ENCODE data around the gene TTLL9. TPM values are rescaled to one million over a fixed set of nuclear protein-coding genes. Genes with fewer than 3 reads are reported as not detected.

Gene TTLL9
- total and polyA plus RNA-seq, 2 of the 13 experiments (the other 11 are each of a cell fraction or from before 2014, with no cell fraction given) = not detected

DNA sequence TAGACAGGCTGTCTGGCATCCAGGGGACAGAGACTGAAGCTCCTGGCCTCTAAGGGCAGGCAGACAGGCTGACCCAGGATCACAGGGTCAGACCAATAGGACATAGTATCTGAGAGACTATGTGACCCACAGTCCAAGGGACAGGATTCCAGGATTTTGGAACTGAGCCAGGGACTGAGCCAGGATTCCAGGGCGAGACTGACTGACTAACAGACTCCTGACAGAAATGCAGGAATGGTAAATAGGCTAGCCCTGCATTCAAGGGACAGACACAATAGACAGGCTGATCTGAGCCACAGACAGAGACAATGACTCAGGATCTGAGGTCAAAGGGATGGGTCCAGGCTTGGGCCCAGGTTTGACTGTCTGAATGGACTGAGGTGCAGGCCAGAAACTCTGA lies 117.3 kb downstream of the TTLL9 start (continued):
- TF ChIP-seq, protein P1, sequence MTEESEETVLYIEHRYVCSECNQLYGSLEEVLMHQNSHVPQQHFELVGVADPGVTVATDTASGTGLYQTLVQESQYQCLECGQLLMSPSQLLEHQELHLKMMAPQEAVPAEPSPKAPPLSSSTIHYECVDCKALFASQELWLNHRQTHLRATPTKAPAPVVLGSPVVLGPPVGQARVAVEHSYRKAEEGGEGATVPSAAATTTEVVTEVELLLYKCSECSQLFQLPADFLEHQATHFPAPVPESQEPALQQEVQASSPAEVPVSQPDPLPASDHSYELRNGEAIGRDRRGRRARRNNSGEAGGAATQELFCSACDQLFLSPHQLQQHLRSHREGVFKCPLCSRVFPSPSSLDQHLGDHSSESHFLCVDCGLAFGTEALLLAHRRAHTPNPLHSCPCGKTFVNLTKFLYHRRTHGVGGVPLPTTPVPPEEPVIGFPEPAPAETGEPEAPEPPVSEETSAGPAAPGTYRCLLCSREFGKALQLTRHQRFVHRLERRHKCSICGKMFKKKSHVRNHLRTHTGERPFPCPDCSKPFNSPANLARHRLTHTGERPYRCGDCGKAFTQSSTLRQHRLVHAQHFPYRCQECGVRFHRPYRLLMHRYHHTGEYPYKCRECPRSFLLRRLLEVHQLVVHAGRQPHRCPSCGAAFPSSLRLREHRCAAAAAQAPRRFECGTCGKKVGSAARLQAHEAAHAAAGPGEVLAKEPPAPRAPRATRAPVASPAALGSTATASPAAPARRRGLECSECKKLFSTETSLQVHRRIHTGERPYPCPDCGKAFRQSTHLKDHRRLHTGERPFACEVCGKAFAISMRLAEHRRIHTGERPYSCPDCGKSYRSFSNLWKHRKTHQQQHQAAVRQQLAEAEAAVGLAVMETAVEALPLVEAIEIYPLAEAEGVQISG (CRISPR knock-in tag; IDR thresholded peaks at IDR 0.05) = no peak
- TF ChIP-seq ZMAT3 (CRISPR knock-in tag; conservative IDR thresholded peaks at IDR 0.05) (no peak), JUNB (CRISPR knock-in tag; IDR thresholded peaks at IDR 0.05; ENCODE audit: borderline replicate concordance) (no peak), ISX (CRISPR knock-in tag; conservative IDR thresholded peaks at IDR 0.05) (no peak), BCL6 (CRISPR knock-in tag; IDR thresholded peaks at IDR 0.05) (0 out of 2 replicates have a peak, but pooled peaks have one; percentile 26), THYN1 (CRISPR knock-in tag; IDR thresholded peaks at IDR 0.05; ENCODE audit: borderline replicate concordance, low read depth) (no peak), ZSCAN20 (CRISPR knock-in tag; IDR thresholded peaks at IDR 0.05; ENCODE audit: borderline replicate concordance) (no peak), SOX13 (IDR thresholded peaks at IDR 0.05) (no peak), SOX13 (CRISPR knock-in tag; conservative IDR thresholded peaks at IDR 0.05 in 1 of 2, IDR thresholded peaks at IDR 0.05 in 1 of 2) (0 out of 4 replicates have a peak, but pooled peaks of 1 of the 2 experiments have one; percentile 11), ZNF709 (CRISPR knock-in tag; IDR thresholded peaks at IDR 0.05) (no peak), ZNF703 (CRISPR knock-in tag; IDR thresholded peaks at IDR 0.05; ENCODE audit: borderline replicate concordance) (no peak), ZFP90 (CRISPR knock-in tag; IDR thresholded peaks at IDR 0.05; ENCODE audit: borderline replicate concordance) (no peak), CHCHD3 (CRISPR knock-in tag; IDR thresholded peaks at IDR 0.05) (no peak)
- TF ChIP-seq, protein P2, sequence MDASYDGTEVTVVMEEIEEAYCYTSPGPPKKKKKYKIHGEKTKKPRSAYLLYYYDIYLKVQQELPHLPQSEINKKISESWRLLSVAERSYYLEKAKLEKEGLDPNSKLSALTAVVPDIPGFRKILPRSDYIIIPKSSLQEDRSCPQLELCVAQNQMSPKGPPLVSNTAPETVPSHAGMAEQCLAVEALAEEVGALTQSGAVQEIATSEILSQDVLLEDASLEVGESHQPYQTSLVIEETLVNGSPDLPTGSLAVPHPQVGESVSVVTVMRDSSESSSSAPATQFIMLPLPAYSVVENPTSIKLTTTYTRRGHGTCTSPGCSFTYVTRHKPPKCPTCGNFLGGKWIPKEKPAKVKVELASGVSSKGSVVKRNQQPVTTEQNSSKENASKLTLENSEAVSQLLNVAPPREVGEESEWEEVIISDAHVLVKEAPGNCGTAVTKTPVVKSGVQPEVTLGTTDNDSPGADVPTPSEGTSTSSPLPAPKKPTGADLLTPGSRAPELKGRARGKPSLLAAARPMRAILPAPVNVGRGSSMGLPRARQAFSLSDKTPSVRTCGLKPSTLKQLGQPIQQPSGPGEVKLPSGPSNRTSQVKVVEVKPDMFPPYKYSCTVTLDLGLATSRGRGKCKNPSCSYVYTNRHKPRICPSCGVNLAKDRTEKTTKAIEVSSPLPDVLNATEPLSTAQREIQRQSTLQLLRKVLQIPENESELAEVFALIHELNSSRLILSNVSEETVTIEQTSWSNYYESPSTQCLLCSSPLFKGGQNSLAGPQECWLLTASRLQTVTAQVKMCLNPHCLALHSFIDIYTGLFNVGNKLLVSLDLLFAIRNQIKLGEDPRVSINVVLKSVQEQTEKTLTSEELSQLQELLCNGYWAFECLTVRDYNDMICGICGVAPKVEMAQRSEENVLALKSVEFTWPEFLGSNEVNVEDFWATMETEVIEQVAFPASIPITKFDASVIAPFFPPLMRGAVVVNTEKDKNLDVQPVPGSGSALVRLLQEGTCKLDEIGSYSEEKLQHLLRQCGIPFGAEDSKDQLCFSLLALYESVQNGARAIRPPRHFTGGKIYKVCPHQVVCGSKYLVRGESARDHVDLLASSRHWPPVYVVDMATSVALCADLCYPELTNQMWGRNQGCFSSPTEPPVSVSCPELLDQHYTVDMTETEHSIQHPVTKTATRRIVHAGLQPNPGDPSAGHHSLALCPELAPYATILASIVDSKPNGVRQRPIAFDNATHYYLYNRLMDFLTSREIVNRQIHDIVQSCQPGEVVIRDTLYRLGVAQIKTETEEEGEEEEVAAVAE (CRISPR knock-in tag; IDR thresholded peaks at IDR 0.05; ENCODE audit: borderline replicate concordance) = no peak
- TF ChIP-seq, protein P3, sequence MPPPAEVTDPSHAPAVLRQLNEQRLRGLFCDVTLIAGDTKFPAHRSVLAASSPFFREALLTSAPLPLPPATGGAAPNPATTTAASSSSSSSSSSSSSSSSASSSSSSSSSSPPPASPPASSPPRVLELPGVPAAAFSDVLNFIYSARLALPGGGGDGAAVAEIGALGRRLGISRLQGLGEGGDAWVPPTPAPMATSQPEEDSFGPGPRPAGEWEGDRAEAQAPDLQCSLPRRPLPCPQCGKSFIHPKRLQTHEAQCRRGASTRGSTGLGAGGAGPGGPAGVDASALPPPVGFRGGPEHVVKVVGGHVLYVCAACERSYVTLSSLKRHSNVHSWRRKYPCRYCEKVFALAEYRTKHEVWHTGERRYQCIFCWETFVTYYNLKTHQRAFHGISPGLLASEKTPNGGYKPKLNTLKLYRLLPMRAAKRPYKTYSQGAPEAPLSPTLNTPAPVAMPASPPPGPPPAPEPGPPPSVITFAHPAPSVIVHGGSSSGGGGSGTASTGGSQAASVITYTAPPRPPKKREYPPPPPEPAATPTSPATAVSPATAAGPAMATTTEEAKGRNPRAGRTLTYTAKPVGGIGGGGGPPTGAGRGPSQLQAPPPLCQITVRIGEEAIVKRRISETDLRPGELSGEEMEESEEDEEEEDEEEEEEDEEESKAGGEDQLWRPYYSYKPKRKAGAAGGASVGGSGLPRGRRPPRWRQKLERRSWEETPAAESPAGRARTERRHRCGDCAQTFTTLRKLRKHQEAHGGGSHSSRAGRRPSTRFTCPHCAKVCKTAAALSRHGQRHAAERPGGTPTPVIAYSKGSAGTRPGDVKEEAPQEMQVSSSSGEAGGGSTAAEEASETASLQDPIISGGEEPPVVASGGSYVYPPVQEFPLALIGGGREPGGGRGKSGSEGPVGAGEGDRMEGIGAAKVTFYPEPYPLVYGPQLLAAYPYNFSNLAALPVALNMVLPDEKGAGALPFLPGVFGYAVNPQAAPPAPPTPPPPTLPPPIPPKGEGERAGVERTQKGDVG (CRISPR knock-in tag; IDR thresholded peaks at IDR 0.05; ENCODE audit: borderline replicate concordance) = no peak
- TF ChIP-seq, protein P4, sequence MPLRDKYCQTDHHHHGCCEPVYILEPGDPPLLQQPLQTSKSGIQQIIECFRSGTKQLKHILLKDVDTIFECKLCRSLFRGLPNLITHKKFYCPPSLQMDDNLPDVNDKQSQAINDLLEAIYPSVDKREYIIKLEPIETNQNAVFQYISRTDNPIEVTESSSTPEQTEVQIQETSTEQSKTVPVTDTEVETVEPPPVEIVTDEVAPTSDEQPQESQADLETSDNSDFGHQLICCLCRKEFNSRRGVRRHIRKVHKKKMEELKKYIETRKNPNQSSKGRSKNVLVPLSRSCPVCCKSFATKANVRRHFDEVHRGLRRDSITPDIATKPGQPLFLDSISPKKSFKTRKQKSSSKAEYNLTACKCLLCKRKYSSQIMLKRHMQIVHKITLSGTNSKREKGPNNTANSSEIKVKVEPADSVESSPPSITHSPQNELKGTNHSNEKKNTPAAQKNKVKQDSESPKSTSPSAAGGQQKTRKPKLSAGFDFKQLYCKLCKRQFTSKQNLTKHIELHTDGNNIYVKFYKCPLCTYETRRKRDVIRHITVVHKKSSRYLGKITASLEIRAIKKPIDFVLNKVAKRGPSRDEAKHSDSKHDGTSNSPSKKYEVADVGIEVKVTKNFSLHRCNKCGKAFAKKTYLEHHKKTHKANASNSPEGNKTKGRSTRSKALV (CRISPR knock-in tag; IDR thresholded peaks at IDR 0.05) = no peak

All from HepG2 (cell line).